Panc1 (cell line): ENCODE results near the gene SZT2. TPM values are rescaled to one million over a fixed set of nuclear protein-coding genes. Genes with fewer than 3 reads are reported as not detected.
"Not testable (repeated sequence)": the region's sequence is repeated elsewhere in the genome, so short reads cannot be mapped to it uniquely, and the experiment has no call there.

ENCODE experiments used
- ATAC-seq: fragments of 200-7000 bp; cut with Tn5 transposase; 2 replicates; pipeline ENCODE4 v1.9.1; 2020; ENCODE audit warnings: mild to moderate bottlenecking, moderate library complexity
- BruUV-seq: library from RNA; stranded (reverse); fragments of 400-500 nt; replicated peaks from 2 replicates; lab custom pipeline; 2021; lab: Mats Ljungman, UMichigan
- CTCF ChIA-PET: fragments of 300-600 bp; sonication (Branson Sonifier 250); formaldehyde crosslinking; loops from one replicate; lab custom pipeline; 2022; ENCODE audit warnings: antibody characterized with exemption; lab: Charles Lee
- POLR2A ChIA-PET: fragments of 300-600 bp; sonication (Branson Sonifier 250); formaldehyde crosslinking; loops from one replicate; lab custom pipeline; 2022; ENCODE audit warnings: antibody characterized with exemption; lab: Charles Lee
- DNase-seq: peaks from one replicate; pipeline ENCODE4 v3.0.0-alpha.2; 2010; ENCODE audit warnings: low read depth, low spot score
- H3K27ac ChIP-seq: 2 replicates; pipeline ENCODE4 v1.5.1; 2011; ENCODE audit warnings: mild to moderate bottlenecking, low read length, inconsistent platforms
- H3K27me3 ChIP-seq: fragments of 200-500 bp; sonication (Bioruptor generic); 2 replicates; pipeline ENCODE4 v1.6.0; 2014; ENCODE audit warnings: low read length, inconsistent platforms; ENCODE audit not compliant: control insufficient read depth, insufficient read depth
- H3K36me3 ChIP-seq: fragments of 200-500 bp; sonication (Bioruptor generic); 2 replicates; pipeline ENCODE4 v1.5.1; 2014; ENCODE audit warnings: inconsistent platforms, mild to moderate bottlenecking, low read length, moderate library complexity; ENCODE audit not compliant: control insufficient read depth, insufficient read depth
- H3K4me1 ChIP-seq: 2 replicates; pipeline ENCODE4 v1.5.1; 2011; ENCODE audit warnings: inconsistent platforms, mild to moderate bottlenecking, low read length, moderate library complexity; ENCODE audit not compliant: control insufficient read depth, insufficient read depth
- H3K4me3 ChIP-seq, 2 experiments: 2 replicates each; pipeline ENCODE4 v1.5.1; 2011 to 2012; ENCODE audit warnings: low read depth in 2 of 2, low read length in 2 of 2, mild to moderate bottlenecking in 2 of 2, inconsistent platforms in 1 of 2, moderate library complexity in 1 of 2
- H3K9me3 ChIP-seq: fragments of 200-500 bp; sonication (Bioruptor generic); 2 replicates; pipeline ENCODE4 v1.5.1; 2014; ENCODE audit warnings: low read depth, mild to moderate bottlenecking, inconsistent platforms, low read length, moderate library complexity; ENCODE audit not compliant: control insufficient read depth, insufficient read depth
- CTCF ChIP-seq: fragments of 450-650 bp; IDR thresholded peaks from 2 replicates; pipeline ENCODE4 v1.5.1; 2017; ENCODE audit warnings: mild to moderate bottlenecking
- POLR2AphosphoS5 ChIP-seq: IDR thresholded peaks from 2 replicates; pipeline ENCODE4 v1.6.1; 2012; ENCODE audit warnings: mild to moderate bottlenecking, low read depth, low read length, moderate library complexity
- SIN3A ChIP-seq: IDR thresholded peaks from 2 replicates; pipeline ENCODE4 v1.6.1; 2012; ENCODE audit warnings: low read depth, mild to moderate bottlenecking, low read length, moderate library complexity, borderline replicate concordance; ENCODE audit not compliant: insufficient read depth
- TCF7L2 ChIP-seq: IDR thresholded peaks from 2 replicates; pipeline ENCODE4 v1.6.1; 2011; ENCODE audit warnings: mild to moderate bottlenecking, low read depth, low read length, inconsistent platforms
- in situ Hi-C: cut with HindIII; loops from 2 replicates; pipeline ENCODE4 v1.10.0; 2016; ENCODE audit warnings: low sequenced_read_pairs, low pct_unique_long_range_greater_than_20kb
- intact Hi-C: fragments of 100-400 bp; cut with micrococcal nuclease; formaldehyde crosslinking; loops from one replicate; pipeline ENCODE4 v1.10.0; 2022; ENCODE audit not compliant: unreplicated experiment
- total RNA-seq: library from RNA; stranded (reverse); gene quantifications from one replicate; pipeline ENCODE4 v1.2.1, GENCODE V29; 2021; ENCODE audit not compliant: unreplicated experiment

The SZT2 gene
- total RNA-seq, 1 experiment from 2014 or later: 40.2 TPM

DNA sequence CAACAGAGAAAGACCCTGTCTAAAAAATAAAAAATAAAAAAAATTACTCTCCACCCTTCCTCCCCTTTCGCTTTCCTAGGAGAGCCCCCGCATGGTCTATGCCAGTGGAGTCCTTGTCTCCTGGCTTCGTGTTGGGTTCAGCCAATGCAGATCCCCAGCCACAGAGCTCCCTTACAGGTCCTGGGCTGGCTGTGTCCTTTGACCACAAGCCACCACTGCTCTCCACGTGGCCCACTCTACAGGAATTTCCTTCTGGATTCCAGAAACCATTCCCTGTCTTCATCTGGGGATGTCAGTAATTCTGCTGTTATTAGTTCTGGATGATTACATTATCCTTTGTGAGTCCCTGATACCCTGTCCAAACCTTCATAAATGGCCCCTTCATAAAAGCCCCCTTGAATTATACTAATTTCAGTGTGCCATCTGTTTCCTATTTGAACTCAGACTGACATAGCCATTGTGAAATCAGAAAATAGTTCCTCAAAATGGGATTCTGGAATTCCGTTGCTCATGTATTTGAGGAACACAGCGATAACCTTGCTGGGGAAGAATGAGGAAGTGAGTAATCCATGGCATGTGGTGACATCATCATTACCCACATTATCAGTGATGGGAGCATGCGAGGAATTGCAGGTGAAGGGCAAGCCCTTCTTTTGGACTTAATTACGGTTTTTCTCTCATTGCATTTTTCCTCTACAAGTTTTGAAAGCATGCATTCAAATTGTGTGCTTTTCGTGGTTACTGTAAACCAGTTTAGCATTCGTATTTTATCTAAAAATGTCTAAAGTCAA is 86.1 kb downstream of the SZT2 start:
- H3K4me3 ChIP-seq, H3K36me3 ChIP-seq, CTCF ChIA-PET, H3K27me3 ChIP-seq, H3K9me3 ChIP-seq, H3K4me1 ChIP-seq, in situ Hi-C loops, BruUV-seq, H3K27ac ChIP-seq, intact Hi-C loops, POLR2A ChIA-PET: not testable (repeated sequence)
- DNase-seq (peak; percentile 58), ATAC-seq (peak; percentile 58; the same call in 1 of the 2 replicates)

DNA sequence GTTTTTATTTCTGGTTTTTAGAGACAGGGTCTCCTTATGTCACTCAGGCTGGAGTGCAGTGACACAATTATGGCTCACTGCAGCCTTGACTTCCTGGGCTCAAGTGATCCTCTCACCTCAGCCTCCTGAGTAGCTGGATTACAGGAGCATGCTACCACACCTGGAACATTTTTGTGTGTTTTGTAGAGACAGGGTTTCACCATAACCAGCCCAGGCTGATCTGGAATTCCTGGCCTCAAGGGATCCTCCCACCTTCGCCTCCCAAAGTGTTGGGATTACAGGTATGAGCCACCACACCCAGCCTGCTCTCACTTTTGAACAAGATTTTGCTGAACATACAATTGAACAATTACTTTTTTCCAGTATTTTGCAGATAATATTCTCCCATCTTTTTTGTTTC is 88.0 kb downstream of the SZT2 start:
- CTCF ChIA-PET: no interaction called here
- H3K36me3 ChIP-seq: no peaks in the 10 kb centered on the region
- no TSS peak for BruUV-seq
- H3K27ac ChIP-seq: no peak overlapping the region
- DNase-seq (no peak), ATAC-seq (no peak)
- no peaks in the 10 kb centered on the region for H3K27me3 ChIP-seq
- H3K9me3 ChIP-seq: peaks cover 4% of the 10 kb centered on the region; the same call in 1 of the 2 replicates
- TF ChIP-seq SIN3A: no peak
- no peak for TF ChIP-seq POLR2AphosphoS5
- TF ChIP-seq CTCF: no peak
- POLR2A ChIA-PET: interaction anchor here (0.6 kb wide), 1 partner anchor 482 kb away, joined by 3 read pairs; no protein-coding TSS in a partner anchor
- H3K4me1 ChIP-seq: peaks cover 6% of the 10 kb centered on the region; the same call in 1 of the 2 replicates
- no peak overlapping the region for H3K4me3 ChIP-seq
- intact Hi-C loops: no loop called here
- in situ Hi-C loops: no loop called here

DNA sequence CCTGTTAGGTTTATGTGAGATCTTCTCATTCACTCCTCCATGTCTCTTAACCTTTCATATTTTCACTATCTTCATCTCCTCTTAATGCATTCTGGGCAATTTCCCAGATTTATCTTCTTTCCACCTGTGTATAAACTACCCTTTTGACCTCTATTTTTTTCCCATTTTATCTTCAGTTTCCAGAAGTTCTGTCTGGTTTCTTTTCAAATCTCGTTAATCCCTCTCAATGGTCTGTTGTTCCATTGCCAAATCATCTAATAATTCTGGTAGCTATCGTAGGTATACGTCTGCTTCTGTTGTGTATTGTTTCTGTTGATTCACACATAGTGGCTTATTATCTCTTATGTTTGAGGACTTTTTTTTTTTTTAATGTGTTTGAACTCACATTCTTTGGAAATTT is 89.7 kb downstream of the SZT2 start:
- POLR2A ChIA-PET: interaction anchor here (0.6 kb wide), 1 partner anchor 522 kb away, joined by 3 read pairs; no protein-coding TSS in a partner anchor
- BruUV-seq: no TSS peak
- no peak for DNase-seq
- no peak overlapping the region for H3K27ac ChIP-seq
- in situ Hi-C loops (no loop called here), intact Hi-C loops (no loop called here)
- H3K4me1 ChIP-seq: peaks cover 3% of the 10 kb centered on the region; the same call in 1 of the 2 replicates
- no peaks in the 10 kb centered on the region for H3K27me3 ChIP-seq
- CTCF ChIA-PET: no interaction called here
- H3K9me3 ChIP-seq: peaks cover 4% of the 10 kb centered on the region; the same call in 1 of the 2 replicates
- H3K36me3 ChIP-seq: no peaks in the 10 kb centered on the region
- no peak overlapping the region for H3K4me3 ChIP-seq
- no peak for TF ChIP-seq SIN3A
- no peak for TF ChIP-seq CTCF
- no peak for TF ChIP-seq TCF7L2
- no peak for ATAC-seq
